Measurements from ENCODE around the gene KIAA1671.

DNA sequence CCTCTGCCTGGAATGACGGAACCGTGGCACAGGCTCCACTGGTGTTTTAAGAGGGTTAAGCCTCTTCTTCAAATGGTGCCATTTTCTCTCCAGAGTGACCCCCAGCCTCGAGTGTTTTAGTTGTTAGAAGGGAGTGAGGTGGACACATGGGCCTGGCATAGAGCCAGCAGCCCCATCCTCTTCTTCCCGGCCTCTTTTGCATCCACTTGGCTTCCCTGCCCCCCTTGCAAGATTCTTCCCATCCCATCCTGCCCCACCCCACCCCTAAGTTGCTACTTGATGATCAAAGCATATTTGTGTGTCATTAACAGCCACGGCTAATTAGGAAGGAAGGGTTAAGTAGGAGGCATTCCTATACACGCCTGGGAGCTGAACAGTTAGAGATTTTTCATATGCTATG, 174.8 kb downstream of the KIAA1671 start:
- TF ChIP-seq, protein P1, sequence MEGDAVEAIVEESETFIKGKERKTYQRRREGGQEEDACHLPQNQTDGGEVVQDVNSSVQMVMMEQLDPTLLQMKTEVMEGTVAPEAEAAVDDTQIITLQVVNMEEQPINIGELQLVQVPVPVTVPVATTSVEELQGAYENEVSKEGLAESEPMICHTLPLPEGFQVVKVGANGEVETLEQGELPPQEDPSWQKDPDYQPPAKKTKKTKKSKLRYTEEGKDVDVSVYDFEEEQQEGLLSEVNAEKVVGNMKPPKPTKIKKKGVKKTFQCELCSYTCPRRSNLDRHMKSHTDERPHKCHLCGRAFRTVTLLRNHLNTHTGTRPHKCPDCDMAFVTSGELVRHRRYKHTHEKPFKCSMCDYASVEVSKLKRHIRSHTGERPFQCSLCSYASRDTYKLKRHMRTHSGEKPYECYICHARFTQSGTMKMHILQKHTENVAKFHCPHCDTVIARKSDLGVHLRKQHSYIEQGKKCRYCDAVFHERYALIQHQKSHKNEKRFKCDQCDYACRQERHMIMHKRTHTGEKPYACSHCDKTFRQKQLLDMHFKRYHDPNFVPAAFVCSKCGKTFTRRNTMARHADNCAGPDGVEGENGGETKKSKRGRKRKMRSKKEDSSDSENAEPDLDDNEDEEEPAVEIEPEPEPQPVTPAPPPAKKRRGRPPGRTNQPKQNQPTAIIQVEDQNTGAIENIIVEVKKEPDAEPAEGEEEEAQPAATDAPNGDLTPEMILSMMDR (IDR thresholded peaks at IDR 0.05) = no peak
- no peak for TF ChIP-seq POLR2AphosphoS5 (IDR thresholded peaks at IDR 0.05)
- no peak for TF ChIP-seq POLR2A (IDR thresholded peaks at IDR 0.05)
- TF ChIP-seq EP300 (IDR thresholded peaks at IDR 0.05) = no peak
